Astrocyte of the cerebellum (primary cell): ENCODE results near the gene KAT8.

Experiments used
- DNase-seq: peaks from one replicate; pipeline ENCODE4 v3.0.0-alpha.2; 2011; ENCODE audit warnings: low read depth
- H3K4me3 ChIP-seq: 2 replicates; pipeline ENCODE4 v1.5.1; 2011; ENCODE audit warnings: mild to moderate bottlenecking, low read depth, low read length, moderate library complexity
- in situ Hi-C: cut with HindIII; loops from 2 replicates; pipeline ENCODE4 v1.10.0; 2017; ENCODE audit warnings: low sequenced_read_pairs
- TF ChIP-seq, protein P1 (sequence below): IDR thresholded peaks from 2 replicates; pipeline ENCODE4 v1.5.1; 2012; ENCODE audit warnings: low read length, low read depth, moderate library complexity, mild to moderate bottlenecking; ENCODE audit errors: missing control alignments

The KAT8 gene

DNA sequence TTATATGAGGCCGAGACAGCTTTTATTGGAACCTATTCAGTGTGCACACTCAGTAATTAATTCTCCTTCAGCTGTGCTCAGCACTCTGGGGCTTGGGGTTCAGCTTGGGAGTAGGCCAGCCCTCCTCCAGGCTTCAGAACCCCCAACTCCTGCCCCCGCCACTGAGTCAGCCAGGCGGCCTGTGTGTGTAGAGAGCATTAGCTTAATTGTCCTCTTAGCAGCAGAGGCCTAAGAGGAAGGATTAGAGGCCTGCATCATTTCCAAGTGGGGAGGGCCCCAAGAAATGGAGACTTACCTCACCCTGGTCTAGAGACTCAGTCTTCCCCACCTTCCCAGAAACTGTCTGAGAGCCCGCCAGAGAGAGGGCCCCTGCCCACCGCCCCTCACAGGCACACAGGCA, 29.5 kb upstream of the KAT8 start:
- in situ Hi-C loops: no loop called here
- no peak overlapping the region for H3K4me3 ChIP-seq
- TF ChIP-seq, protein P1, sequence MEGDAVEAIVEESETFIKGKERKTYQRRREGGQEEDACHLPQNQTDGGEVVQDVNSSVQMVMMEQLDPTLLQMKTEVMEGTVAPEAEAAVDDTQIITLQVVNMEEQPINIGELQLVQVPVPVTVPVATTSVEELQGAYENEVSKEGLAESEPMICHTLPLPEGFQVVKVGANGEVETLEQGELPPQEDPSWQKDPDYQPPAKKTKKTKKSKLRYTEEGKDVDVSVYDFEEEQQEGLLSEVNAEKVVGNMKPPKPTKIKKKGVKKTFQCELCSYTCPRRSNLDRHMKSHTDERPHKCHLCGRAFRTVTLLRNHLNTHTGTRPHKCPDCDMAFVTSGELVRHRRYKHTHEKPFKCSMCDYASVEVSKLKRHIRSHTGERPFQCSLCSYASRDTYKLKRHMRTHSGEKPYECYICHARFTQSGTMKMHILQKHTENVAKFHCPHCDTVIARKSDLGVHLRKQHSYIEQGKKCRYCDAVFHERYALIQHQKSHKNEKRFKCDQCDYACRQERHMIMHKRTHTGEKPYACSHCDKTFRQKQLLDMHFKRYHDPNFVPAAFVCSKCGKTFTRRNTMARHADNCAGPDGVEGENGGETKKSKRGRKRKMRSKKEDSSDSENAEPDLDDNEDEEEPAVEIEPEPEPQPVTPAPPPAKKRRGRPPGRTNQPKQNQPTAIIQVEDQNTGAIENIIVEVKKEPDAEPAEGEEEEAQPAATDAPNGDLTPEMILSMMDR: no peak
- no peak for DNase-seq

DNA sequence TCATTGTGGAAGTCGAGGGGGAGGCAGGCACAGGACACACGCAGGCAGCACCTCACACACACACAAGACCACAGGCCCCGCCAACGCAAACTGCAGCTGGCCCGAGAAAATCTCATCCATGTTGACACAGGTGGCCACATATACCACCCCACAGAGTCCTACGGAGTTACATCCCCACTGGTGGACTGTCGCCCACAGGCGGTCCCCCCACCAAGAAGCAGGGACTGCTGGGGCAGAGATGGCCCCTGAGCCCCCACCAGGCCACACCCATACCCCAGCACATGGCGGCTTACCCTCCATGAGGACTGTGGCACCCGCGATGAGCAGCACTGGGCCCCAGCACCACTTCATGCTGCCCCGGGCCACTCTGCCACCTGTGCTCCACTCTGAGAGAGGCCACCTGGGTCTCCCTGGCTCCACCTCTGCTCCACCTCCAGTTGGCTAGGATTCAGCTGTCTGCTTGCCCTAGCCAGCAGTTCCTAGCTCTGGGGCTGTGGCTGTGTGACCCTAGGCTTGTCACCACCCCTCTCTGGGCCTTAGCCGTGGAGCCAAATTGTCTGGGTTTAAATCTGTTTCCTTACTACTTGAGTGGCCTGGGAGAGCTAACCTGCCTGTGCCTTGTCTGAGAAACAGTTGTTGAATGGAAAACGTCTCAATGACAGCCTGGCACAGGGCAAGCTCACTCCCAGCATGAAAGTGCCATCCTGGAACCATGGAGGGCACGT, 28.8 kb upstream of the KAT8 start, which contains the start of gene PRSS53:
PRSS53 (minus strand) TSS at position 485 of the 725 bp plus-strand sequence; CDS start at position 351, 134 bp downstream.
- H3K4me3 ChIP-seq: no peak within 1 kb of the TSS
- in situ Hi-C loops: no loop called here
- DNase-seq: no peak
- TF ChIP-seq, protein P1: no peak

DNA sequence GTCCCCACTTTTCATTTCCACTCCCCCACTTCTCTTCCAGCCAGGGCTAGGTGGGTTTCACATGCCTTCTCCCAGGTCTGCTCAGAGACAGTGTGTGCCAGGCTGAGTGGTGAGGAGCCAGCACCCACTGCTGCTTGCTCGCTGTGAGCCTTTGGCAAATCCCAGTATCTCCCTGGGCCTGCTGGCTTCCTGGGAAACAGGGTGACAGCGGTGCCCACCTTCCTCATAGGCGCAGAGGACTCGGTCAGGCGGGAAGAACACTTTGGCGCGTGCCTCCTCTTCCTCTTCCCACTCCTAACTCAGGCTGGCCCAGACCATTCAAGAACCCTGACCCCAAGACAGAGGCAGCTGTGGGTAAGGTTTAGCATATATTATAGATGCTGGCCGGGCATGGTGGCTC, 28.3 kb upstream of the KAT8 start:
- in situ Hi-C loops: no loop called here
- no peak for DNase-seq
- H3K4me3 ChIP-seq: no peak overlapping the region
- TF ChIP-seq, protein P1: no peak

DNA sequence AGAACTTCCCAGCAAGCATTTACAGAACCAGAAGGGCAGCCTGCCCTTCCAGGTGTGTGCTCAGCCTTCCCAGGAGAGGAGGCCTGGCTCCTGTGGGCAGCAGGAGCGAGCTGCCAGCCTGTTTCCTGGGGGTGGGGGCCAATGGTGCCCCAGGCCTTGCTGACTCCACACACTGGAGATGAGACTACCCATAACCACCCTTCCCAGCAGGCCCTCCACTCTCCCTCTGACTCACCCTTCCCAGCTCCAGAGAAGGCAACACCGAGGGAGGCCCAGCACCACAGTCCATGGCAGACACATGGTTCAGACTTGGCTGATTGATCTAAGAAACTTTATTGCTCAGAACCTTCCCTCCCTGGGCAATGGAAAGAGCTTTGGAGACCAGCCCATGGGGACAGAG, 26.9 kb upstream of the KAT8 start:
- peak; percentile 20 for DNase-seq
- in situ Hi-C loops: no loop called here
- TF ChIP-seq, protein P1: no peak
- H3K4me3 ChIP-seq: no peak overlapping the region

DNA sequence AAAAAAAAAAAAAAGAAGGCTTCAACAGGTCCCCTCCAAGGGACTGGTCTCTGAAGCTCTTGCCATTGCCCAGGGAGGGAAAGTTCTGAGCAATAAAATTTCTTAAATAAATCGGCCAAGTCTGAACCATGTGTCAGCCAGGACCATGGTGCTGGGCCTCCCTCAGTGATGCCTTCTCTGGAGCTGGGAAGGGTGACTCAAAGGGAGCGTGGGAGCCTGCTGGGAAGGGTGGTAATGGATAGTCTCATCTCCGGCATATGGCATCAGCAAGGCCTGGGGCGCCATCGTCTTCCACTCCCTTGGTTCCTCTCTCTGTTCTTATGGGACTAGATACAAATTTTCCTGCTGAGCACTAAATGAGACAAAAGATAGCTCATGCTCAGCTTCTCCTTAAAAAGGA, 25.1 kb upstream of the KAT8 start:
- TF ChIP-seq, protein P1: no peak
- no peak overlapping the region for H3K4me3 ChIP-seq
- no peak for DNase-seq
- in situ Hi-C loops: no loop called here

DNA sequence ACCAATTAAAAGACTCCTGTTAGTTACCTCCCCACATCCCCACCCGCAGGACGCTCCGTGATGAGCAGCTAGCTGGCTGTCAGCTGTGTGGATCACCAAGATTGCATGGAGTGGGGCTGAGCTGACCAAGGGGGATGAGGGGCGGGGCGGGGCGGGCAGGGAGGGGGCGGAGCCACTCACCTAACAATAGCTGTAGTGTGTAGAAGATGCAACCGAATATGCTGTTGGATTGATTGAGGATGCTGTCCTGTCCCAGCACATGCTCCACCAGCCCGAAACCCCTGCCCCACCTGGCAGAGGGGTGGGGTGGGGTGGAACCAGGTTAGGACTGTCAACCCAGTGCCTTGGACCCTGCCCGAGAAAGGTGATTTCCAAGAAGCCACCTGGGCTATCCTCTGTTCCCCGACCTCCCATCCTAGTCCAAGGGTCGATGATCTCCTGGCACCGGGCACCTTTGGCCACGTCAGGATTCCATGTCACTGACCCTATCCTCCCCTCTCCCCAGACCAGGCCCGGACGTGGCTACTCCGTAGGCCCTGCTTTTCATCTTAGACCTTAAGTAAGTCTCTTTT, 24.2 kb upstream of the KAT8 start:
- in situ Hi-C loops: no loop called here
- H3K4me3 ChIP-seq: peak overlapping the region; percentile 90
- no peak for DNase-seq
- TF ChIP-seq, protein P1: no peak
